Activated T-cell treated with anti-CD3 and anti-CD28 coated beads, Interleukin-2, amount 50 U/mL, for 48 hours (primary cell): ENCODE results near the gene TMEM252.

ENCODE experiments used
- DNase-seq, 2 experiments: peaks; one replicate each; pipeline ENCODE4 v3.0.0-alpha.2; 2020

Gene TMEM252

GRCh38 chr9:68540712-68541535 is at the start of gene TMEM252:
Gene TMEM252, minus strand, starts transcription at chr9:68540883. Its CDS starts 69 bp downstream, at chr9:68540814.
- DNase-seq, result no peak

GRCh38 chr9:68585034-68585761 is 44.5 kb upstream of the TMEM252 start:
- DNase-seq, result no peak

- peak; percentile 82 to 83 for DNase-seq
Measured at GRCh38 chr9:68584189-68585033, 43.7 kb upstream of the TMEM252 start.

GRCh38 chr9:68581696-68582095 is 41.0 kb upstream of the TMEM252 start:
- no peak for DNase-seq

- DNase-seq, result no peak
Measured at GRCh38 chr9:68577774-68578591, 37.3 kb upstream of the TMEM252 start.

GRCh38 chr9:68575817-68576216 is 35.1 kb upstream of the TMEM252 start:
- no peak for DNase-seq

GRCh38 chr9:68574150-68574549 is 33.5 kb upstream of the TMEM252 start:
- no peak for DNase-seq

- no peak for DNase-seq
Measured at GRCh38 chr9:68567565-68567964, 26.9 kb upstream of the TMEM252 start.

- no peak for DNase-seq
Measured at GRCh38 chr9:68562461-68562860, 21.8 kb upstream of the TMEM252 start.

- DNase-seq, result peak; percentile 77 to 81
Measured at GRCh38 chr9:68560071-68560844, 19.6 kb upstream of the TMEM252 start.

- DNase-seq, result no peak
Measured at GRCh38 chr9:68558545-68558944, 17.9 kb upstream of the TMEM252 start.

GRCh38 chr9:68555437-68556150 is 14.9 kb upstream of the TMEM252 start:
- no peak for DNase-seq

- no peak for DNase-seq
Measured at GRCh38 chr9:68552700-68553476, 12.2 kb upstream of the TMEM252 start.

- no peak for DNase-seq
Measured at GRCh38 chr9:68551191-68551590, 10.5 kb upstream of the TMEM252 start.

- no peak for DNase-seq
Measured at GRCh38 chr9:68548241-68548640, 7.6 kb upstream of the TMEM252 start.

- DNase-seq, result no peak
Measured at GRCh38 chr9:68547417-68547816, 6.7 kb upstream of the TMEM252 start.

GRCh38 chr9:68546596-68547390 is 6.1 kb upstream of the TMEM252 start:
- DNase-seq, result no peak

GRCh38 chr9:68545033-68545705 is 4.5 kb upstream of the TMEM252 start:
- no peak for DNase-seq

- no peak for DNase-seq
Measured at GRCh38 chr9:68541568-68541967, 885 bp upstream of the TMEM252 start.
